ENCODE data around the gene REM2.
A peak's percentile ranks its signal among the peaks of the same experiment; 100 is the strongest.

REM2 gene

DNA sequence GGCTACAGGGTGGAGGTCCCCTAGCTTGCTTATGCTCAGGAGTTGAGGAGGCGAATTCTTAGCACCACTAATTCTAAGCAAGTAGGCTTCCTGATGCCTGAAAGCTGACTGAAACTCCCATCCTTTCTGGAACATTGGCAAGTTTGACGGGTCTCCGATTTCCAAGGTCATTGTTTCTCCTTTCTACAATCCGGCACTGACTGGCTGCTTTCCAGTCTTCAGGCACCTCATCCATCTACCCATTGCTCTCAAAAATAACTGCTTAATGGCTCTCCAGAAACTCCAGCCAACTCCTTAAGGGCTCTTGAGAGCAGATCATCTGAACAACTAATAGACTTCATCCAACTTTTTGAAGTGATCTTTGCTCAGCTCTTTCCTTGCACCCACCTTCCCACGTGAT is 13.3 kb downstream of the REM2 start:
- Histone ChIP-seq H3K36me3 (ENCODE audit: control insufficient read depth, insufficient read depth, low read length) (no peaks in the 10 kb centered on the region), H3K4me2 (ENCODE audit: low read length) (peak overlapping the region; percentile 9), H3K4me1 (no peaks in the 10 kb centered on the region), H3K4me3 (ENCODE audit: low read depth, low read length) (no peak overlapping the region), H3K9ac (no peak overlapping the region), H3K27me3 (ENCODE audit: control insufficient read depth, insufficient read depth, low read length) (no peaks in the 10 kb centered on the region), H3K9me3 (ENCODE audit: control insufficient read depth, low read length) (no peaks in the 10 kb centered on the region), H2AFZ (no peak overlapping the region), H3K27ac (no peak overlapping the region), H3K79me2 (no peaks in the 10 kb centered on the region)
- TF ChIP-seq, protein P1, sequence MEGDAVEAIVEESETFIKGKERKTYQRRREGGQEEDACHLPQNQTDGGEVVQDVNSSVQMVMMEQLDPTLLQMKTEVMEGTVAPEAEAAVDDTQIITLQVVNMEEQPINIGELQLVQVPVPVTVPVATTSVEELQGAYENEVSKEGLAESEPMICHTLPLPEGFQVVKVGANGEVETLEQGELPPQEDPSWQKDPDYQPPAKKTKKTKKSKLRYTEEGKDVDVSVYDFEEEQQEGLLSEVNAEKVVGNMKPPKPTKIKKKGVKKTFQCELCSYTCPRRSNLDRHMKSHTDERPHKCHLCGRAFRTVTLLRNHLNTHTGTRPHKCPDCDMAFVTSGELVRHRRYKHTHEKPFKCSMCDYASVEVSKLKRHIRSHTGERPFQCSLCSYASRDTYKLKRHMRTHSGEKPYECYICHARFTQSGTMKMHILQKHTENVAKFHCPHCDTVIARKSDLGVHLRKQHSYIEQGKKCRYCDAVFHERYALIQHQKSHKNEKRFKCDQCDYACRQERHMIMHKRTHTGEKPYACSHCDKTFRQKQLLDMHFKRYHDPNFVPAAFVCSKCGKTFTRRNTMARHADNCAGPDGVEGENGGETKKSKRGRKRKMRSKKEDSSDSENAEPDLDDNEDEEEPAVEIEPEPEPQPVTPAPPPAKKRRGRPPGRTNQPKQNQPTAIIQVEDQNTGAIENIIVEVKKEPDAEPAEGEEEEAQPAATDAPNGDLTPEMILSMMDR (IDR thresholded peaks at IDR 0.05) = no peak

DNA sequence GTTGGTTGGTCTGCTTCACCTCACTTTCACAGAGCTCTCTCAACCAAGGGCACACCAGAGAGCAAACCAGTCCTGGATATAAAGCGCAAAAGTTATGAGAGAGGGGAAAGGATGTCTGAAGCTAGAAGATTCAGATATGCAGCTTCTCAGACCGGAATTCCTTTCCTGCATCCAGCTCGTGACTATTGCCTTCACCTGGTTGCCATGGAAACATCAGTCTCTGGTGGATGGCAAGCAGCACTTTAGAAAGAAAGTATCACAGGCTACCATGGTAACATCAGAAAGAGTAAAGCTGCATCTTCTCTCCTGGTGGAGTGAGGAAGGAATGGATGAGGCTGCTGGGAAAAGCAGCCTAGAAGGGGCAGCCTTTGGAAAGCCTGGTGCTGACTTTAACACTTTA is 13.7 kb downstream of the REM2 start:
- no peaks in the 10 kb centered on the region for H3K4me1 ChIP-seq
- TF ChIP-seq, protein P1 (IDR thresholded peaks at IDR 0.05) = no peak
- H3K4me2 ChIP-seq (ENCODE audit: low read length) = peak overlapping the region; percentile 9
- H3K4me3 ChIP-seq (ENCODE audit: low read depth, low read length) = peak overlapping the region; percentile 11
- H3K36me3 ChIP-seq (ENCODE audit: control insufficient read depth, insufficient read depth, low read length) = no peaks in the 10 kb centered on the region
- no peak overlapping the region for H3K27ac ChIP-seq
- H3K9me3 ChIP-seq (ENCODE audit: control insufficient read depth, low read length) = no peaks in the 10 kb centered on the region
- H3K27me3 ChIP-seq (ENCODE audit: control insufficient read depth, insufficient read depth, low read length) = no peaks in the 10 kb centered on the region
- H3K79me2 ChIP-seq = no peaks in the 10 kb centered on the region
- H2AFZ ChIP-seq = no peak overlapping the region
- H3K9ac ChIP-seq = no peak overlapping the region

DNA sequence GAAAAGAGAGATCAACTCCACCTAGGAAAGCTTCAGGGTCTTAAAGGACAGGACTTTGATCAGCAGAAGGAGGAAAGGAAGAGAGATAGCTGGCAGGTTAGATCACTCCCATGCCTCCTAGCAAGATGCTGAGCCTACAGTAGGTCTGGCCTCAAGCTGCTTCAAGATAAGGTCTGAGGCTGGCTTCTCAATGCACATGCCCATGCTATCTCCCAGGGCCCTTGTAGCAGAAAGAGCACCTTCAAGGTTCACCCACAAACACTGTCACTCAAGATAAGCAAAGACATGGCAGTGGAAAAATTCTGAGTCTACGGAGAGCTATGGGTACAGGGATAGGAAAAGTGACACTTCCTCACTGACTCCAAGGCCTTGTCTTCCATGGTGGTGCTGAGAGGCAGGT is 14.3 kb downstream of the REM2 start:
- Histone ChIP-seq H3K27me3 (ENCODE audit: control insufficient read depth, insufficient read depth, low read length) (no peaks in the 10 kb centered on the region), H2AFZ (no peak overlapping the region), H3K4me2 (ENCODE audit: low read length) (no peak overlapping the region), H3K9ac (no peak overlapping the region), H3K27ac (no peak overlapping the region), H3K9me3 (ENCODE audit: control insufficient read depth, low read length) (no peaks in the 10 kb centered on the region), H3K4me1 (no peaks in the 10 kb centered on the region), H3K36me3 (ENCODE audit: control insufficient read depth, insufficient read depth, low read length) (no peaks in the 10 kb centered on the region), H3K4me3 (ENCODE audit: low read depth, low read length) (no peak overlapping the region), H3K79me2 (no peaks in the 10 kb centered on the region)
- TF ChIP-seq, protein P1 (IDR thresholded peaks at IDR 0.05) = no peak

DNA sequence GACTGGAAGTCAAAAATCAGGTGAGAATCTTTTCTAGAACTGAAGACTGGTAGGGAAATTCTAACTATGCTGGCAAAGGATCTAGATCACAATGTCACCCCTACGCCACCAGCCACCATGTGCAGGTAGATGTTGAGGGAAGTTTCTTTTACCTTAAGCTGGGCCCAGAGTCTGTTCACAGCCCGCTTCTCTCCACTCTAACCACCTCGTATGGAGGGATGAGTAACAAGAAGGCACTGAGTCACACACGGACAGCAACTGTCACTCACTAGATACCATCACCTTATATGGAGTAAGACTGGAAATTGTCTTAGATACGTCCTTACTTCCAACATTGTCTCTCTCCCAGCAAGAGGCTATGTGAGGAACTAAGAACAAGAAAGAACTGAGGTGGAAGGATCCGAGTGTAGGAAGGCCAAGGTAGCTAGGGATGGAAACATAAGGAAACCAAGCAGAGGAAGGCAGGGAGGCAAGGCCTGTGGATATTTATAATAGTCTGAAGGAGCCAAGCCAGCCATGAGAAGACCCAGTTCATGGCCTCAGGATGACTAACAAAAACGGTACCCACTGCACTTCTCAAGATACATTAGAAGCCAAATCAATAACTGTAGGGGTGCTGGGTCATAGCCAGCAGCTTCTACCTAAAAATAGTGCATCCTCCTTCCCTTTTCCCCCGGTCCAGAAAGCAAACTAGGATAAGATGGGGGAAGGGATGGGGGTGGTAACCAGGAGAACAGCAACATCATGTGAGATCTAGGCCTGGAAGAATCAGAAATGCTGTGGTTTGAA is 15.5 kb downstream of the REM2 start:
- H2AFZ ChIP-seq = no peak overlapping the region
- H3K79me2 ChIP-seq = no peaks in the 10 kb centered on the region
- H3K9me3 ChIP-seq (ENCODE audit: control insufficient read depth, low read length) = no peaks in the 10 kb centered on the region
- TF ChIP-seq, protein P1 (IDR thresholded peaks at IDR 0.05) = no peak
- H3K27ac ChIP-seq = no peak overlapping the region
- H3K9ac ChIP-seq = no peak overlapping the region
- H3K36me3 ChIP-seq (ENCODE audit: control insufficient read depth, insufficient read depth, low read length) = no peaks in the 10 kb centered on the region
- no peaks in the 10 kb centered on the region for H3K4me1 ChIP-seq
- H3K27me3 ChIP-seq (ENCODE audit: control insufficient read depth, insufficient read depth, low read length) = no peaks in the 10 kb centered on the region
- no peak overlapping the region for H3K4me3 ChIP-seq (ENCODE audit: low read depth, low read length)
- H3K4me2 ChIP-seq (ENCODE audit: low read length) = no peak overlapping the region
